Liver (tissue), 9 donors: ENCODE measurements around the gene FBXW11. TPM values are rescaled to one million over a fixed set of nuclear protein-coding genes. Genes with fewer than 3 reads are reported as not detected.

ENCODE experiments used
- DNase-seq: peaks from one replicate; pipeline ENCODE4 v3.0.0-alpha.2; 2017; ENCODE audit warnings: low spot score
- H3K27ac ChIP-seq, 2 donors: one replicate each; pipeline ENCODE4 v1.7.0; 2013; ENCODE audit warnings: inconsistent platforms in 2 of 2, low read length in 2 of 2, control low read depth in 1 of 2, low read depth in 1 of 2, mild to moderate bottlenecking in 1 of 2
- H3K27me3 ChIP-seq, 4 donors: one replicate each; pipeline versions ENCODE4 v1.6.1 to v1.7.0; 2013; ENCODE audit warnings: low read length in 3 of 4, inconsistent platforms in 1 of 4, mild to moderate bottlenecking in 1 of 4, moderate library complexity in 1 of 4; ENCODE audit not compliant: control insufficient read depth in 4 of 4, insufficient read depth in 4 of 4
- H3K36me3 ChIP-seq, 4 donors: one replicate each; pipeline versions ENCODE4 v1.6.1 to v1.7.0; 2013; ENCODE audit warnings: low read length in 3 of 4, mild to moderate bottlenecking in 3 of 4, low read depth in 1 of 4, moderate library complexity in 1 of 4; ENCODE audit not compliant: control insufficient read depth in 4 of 4, insufficient read depth in 3 of 4
- H3K4me1 ChIP-seq, 4 donors: one replicate each; pipeline versions ENCODE4 v1.6.1 to v1.7.0; 2013; ENCODE audit warnings: low read length in 3 of 4, mild to moderate bottlenecking in 3 of 4, moderate library complexity in 1 of 4; ENCODE audit not compliant: control insufficient read depth in 4 of 4, insufficient read depth in 4 of 4
- H3K4me3 ChIP-seq, 3 donors: one replicate each; pipeline versions ENCODE4 v1.6.1 to v1.7.0; 2013; ENCODE audit warnings: low read length in 3 of 3, control low read depth in 1 of 3, low read depth in 1 of 3, mild to moderate bottlenecking in 1 of 3
- H3K9ac ChIP-seq, 2 donors: one replicate each; pipeline ENCODE4 v1.7.0; 2013; ENCODE audit warnings: low read length in 2 of 2, mild to moderate bottlenecking in 2 of 2, moderate library complexity in 2 of 2, control low read depth in 1 of 2, low read depth in 1 of 2
- H3K9me3 ChIP-seq, 4 donors: one replicate each; pipeline versions ENCODE4 v1.6.1 to v1.7.0; 2013; ENCODE audit warnings: low read length in 3 of 4; ENCODE audit not compliant: control insufficient read depth in 4 of 4
- CTCF ChIP-seq: fragments of 150-350 bp; IDR thresholded peaks from 2 replicates; pipeline ENCODE4 v1.5.1; 2017; ENCODE audit warnings: improper control_type of control experiment, low read depth, low read length; ENCODE audit not compliant: missing input control
- EGR1 ChIP-seq, 2 donors: IDR thresholded peaks; 2 replicates each; pipeline ENCODE4 v1.6.1; 2016 to 2018; ENCODE audit warnings: antibody characterized with exemption in 2 of 2, low read depth in 2 of 2
- FOXA2 ChIP-seq: IDR thresholded peaks from 2 replicates; pipeline ENCODE4 v1.6.1; 2016; ENCODE audit warnings: antibody characterized with exemption
- GABPA ChIP-seq, 2 donors: IDR thresholded peaks in 1 of 2; conservative IDR thresholded peaks in 1 of 2; 2 replicates each; pipeline ENCODE4 v1.6.1; 2016; ENCODE audit warnings: antibody characterized with exemption in 2 of 2, mild to moderate bottlenecking in 1 of 2, moderate library complexity in 1 of 2
- HNF4A ChIP-seq, 2 donors: conservative IDR thresholded peaks; 2 replicates each; pipeline ENCODE4 v1.6.1; 2016; ENCODE audit warnings: antibody characterized with exemption in 2 of 2, mild to moderate bottlenecking in 2 of 2
- HNF4G ChIP-seq: IDR thresholded peaks from 2 replicates; pipeline ENCODE4 v1.6.1; 2016; ENCODE audit warnings: antibody characterized with exemption
- JUND ChIP-seq, 2 donors: IDR thresholded peaks; 2 replicates each; pipeline ENCODE4 v1.6.1; 2016; ENCODE audit warnings: antibody characterized with exemption in 2 of 2
- MAX ChIP-seq: IDR thresholded peaks from 2 replicates; pipeline ENCODE4 v1.6.1; 2016; ENCODE audit warnings: antibody characterized with exemption
- NR2F2 ChIP-seq: IDR thresholded peaks from 2 replicates; pipeline ENCODE4 v1.6.1; 2016; ENCODE audit warnings: antibody characterized with exemption
- RAD21 ChIP-seq, 2 donors: IDR thresholded peaks; 2 replicates each; pipeline ENCODE4 v1.6.1; 2016; ENCODE audit warnings: antibody characterized with exemption in 2 of 2, mild to moderate bottlenecking in 2 of 2
- RXRA ChIP-seq, 2 donors: IDR thresholded peaks; 2 replicates each; pipeline ENCODE4 v1.6.1; 2017 to 2018; ENCODE audit warnings: antibody characterized with exemption in 2 of 2, mild to moderate bottlenecking in 1 of 2
- TAF1 ChIP-seq: conservative IDR thresholded peaks from 2 replicates; pipeline ENCODE4 v1.6.1; 2016; ENCODE audit warnings: antibody characterized with exemption, mild to moderate bottlenecking
- YY1 ChIP-seq: IDR thresholded peaks from 2 replicates; pipeline ENCODE4 v1.6.1; 2016; ENCODE audit warnings: antibody characterized with exemption, mild to moderate bottlenecking
- WGBS: extraction: QIAGEN DNeasy Blood & Tissue Kit; methylation state at CpG from one replicate; pipeline ENCODE4 v1.1.7; 2013; 5-methylcytosine and 5-hydroxymethylcytosine counted together
- polyA plus RNA-seq, 2 donors: library from polyadenylated mRNA; stranded (reverse) in 1 of 2; unstranded in 1 of 2; fragments of 200-250 nt in 1 of 2; fragments of >200 nt in 1 of 2; fragmentation: Nextera tagmentation in 1 of 2; extraction: Ambion mirVana in 1 of 2; gene quantifications; one replicate each; pipeline versions ENCODE4 v1.2.1 to v1.2.3, GENCODE V29; 2013 to 2015
- total RNA-seq, 2 donors: library from RNA; depleted of rRNA; stranded (reverse); fragments of >200 nt; gene quantifications; one replicate each; pipeline ENCODE4 v1.2.3, GENCODE V29; 2014
- TF ChIP-seq, protein P1 (sequence below): IDR thresholded peaks from 2 replicates; pipeline ENCODE4 v1.6.1; 2016; ENCODE audit warnings: antibody characterized with exemption
- TF ChIP-seq, protein P2 (sequence below): IDR thresholded peaks from 2 replicates; pipeline ENCODE4 v1.6.1; 2016; ENCODE audit warnings: antibody characterized with exemption
- donor health status: healthy.
- donor health status: healthy.
- donor health status: healthy.
- donor health status: healthy.
- donor health status: healthy.

Gene FBXW11
- total and polyA plus RNA-seq, 4 donors, result 11.2 to 37.5 (median 22.0) TPM

- Histone ChIP-seq H3K4me1 (no peaks in the 10 kb centered on the region), H3K4me3 (no peak overlapping the region), H3K27me3 (no peaks in the 10 kb centered on the region), H3K36me3 (no peaks in the 10 kb centered on the region), H3K9ac (no peak overlapping the region), H3K9me3 (peaks cover 0 to 6% (median 2%) of the 10 kb centered on the region in 4 donors), H3K27ac (no peak overlapping the region)
- no peak for DNase-seq
- no peak for TF ChIP-seq JUND (IDR thresholded peaks at IDR 0.05)
- TF ChIP-seq RXRA (IDR thresholded peaks at IDR 0.05), result no peak
- TF ChIP-seq GABPA (IDR thresholded peaks at IDR 0.05 in 1 of 2, conservative IDR thresholded peaks at IDR 0.05 in 1 of 2), result no peak
- TF ChIP-seq, protein P1, sequence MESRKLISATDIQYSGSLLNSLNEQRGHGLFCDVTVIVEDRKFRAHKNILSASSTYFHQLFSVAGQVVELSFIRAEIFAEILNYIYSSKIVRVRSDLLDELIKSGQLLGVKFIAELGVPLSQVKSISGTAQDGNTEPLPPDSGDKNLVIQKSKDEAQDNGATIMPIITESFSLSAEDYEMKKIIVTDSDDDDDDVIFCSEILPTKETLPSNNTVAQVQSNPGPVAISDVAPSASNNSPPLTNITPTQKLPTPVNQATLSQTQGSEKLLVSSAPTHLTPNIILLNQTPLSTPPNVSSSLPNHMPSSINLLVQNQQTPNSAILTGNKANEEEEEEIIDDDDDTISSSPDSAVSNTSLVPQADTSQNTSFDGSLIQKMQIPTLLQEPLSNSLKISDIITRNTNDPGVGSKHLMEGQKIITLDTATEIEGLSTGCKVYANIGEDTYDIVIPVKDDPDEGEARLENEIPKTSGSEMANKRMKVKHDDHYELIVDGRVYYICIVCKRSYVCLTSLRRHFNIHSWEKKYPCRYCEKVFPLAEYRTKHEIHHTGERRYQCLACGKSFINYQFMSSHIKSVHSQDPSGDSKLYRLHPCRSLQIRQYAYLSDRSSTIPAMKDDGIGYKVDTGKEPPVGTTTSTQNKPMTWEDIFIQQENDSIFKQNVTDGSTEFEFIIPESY, result no peak
- no peak for TF ChIP-seq FOXA2
- TF ChIP-seq HNF4G, result no peak
- TF ChIP-seq NR2F2, result no peak
- TF ChIP-seq TAF1, result no peak
- TF ChIP-seq MAX, result no peak
- no peak for TF ChIP-seq EGR1 (IDR thresholded peaks at IDR 0.05; ENCODE audit: low read depth in 2 of 2)
Observed at GRCh38 chr5:171837522-171837921, 168.9 kb downstream of the FBXW11 start.

DNA sequence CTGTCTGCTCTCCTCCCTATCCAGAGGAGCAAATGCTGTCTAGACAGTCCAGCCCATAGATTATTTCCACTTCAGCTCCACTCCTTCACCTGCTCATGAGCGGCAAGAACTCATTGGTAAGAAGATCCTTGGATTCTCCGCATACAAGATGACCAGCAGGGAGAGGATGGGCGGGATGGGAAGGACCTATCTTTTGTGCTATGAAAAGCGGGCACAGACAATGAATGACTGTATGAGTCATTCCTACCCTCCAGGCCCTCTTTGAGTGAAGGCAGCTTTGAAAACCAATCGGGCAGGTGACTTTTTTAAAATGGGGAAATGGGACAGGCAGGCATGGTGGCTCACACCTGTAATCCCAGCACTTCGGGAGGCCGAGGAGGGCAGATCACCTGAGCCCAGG lies 171.4 kb downstream of the FBXW11 start:
- no peaks in the 10 kb centered on the region for H3K36me3 ChIP-seq
- no peak for DNase-seq
- WGBS, result 83% methylated on average over 7 of the region's 7 CpGs
- peaks cover 0 to 6% (median 2%) of the 10 kb centered on the region in 4 donors for H3K9me3 ChIP-seq
- H3K4me3 ChIP-seq, result no peak overlapping the region
- no peak overlapping the region for H3K9ac ChIP-seq
- H3K4me1 ChIP-seq, result no peaks in the 10 kb centered on the region
- no peak overlapping the region for H3K27ac ChIP-seq
- H3K27me3 ChIP-seq, result no peaks in the 10 kb centered on the region
- TF ChIP-seq HNF4G, result no peak
- TF ChIP-seq EGR1 (IDR thresholded peaks at IDR 0.05; ENCODE audit: low read depth in 2 of 2), result no peak
- no peak for TF ChIP-seq MAX
- TF ChIP-seq, protein P1, result no peak
- no peak for TF ChIP-seq HNF4A (conservative IDR thresholded peaks at IDR 0.05)
- TF ChIP-seq CTCF, result no peak
- TF ChIP-seq RAD21 (IDR thresholded peaks at IDR 0.05), result no peak
- no peak for TF ChIP-seq YY1
- TF ChIP-seq, protein P2, sequence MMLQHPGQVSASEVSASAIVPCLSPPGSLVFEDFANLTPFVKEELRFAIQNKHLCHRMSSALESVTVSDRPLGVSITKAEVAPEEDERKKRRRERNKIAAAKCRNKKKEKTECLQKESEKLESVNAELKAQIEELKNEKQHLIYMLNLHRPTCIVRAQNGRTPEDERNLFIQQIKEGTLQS, result no peak
